OCI-LY1 (cell line): ENCODE results near the gene MRPL38.

Experiments
- H2AFZ ChIP-seq: fragments of 200-600 bp; sonication (generic), shearing (Covaris generic); 2 replicates; pipeline ENCODE4 v1.6.0; 2014; ENCODE audit warnings: antibody characterized with exemption, mild to moderate bottlenecking, low read length
- H3F3A ChIP-seq: fragments of 200-600 bp; sonication (generic), shearing (Covaris generic); 2 replicates; pipeline ENCODE4 v1.6.0; 2014; ENCODE audit warnings: mild to moderate bottlenecking, antibody characterized with exemption, low read length, moderate library complexity; ENCODE audit not compliant: insufficient read depth
- H3K27ac ChIP-seq: fragments of 200-600 bp; sonication (generic); 2 replicates; pipeline ENCODE4 v1.5.1; 2014; ENCODE audit warnings: low read length, mixed run types, mild to moderate bottlenecking, low read depth; ENCODE audit not compliant: poor library complexity, severe bottlenecking
- H3K27me3 ChIP-seq: fragments of 200-600 bp; sonication (generic); 2 replicates; pipeline ENCODE4 v1.6.0; 2014; ENCODE audit warnings: antibody characterized with exemption, mild to moderate bottlenecking, low read length, moderate library complexity; ENCODE audit not compliant: insufficient read depth
- H3K36me3 ChIP-seq: fragments of 200-600 bp; sonication (generic); 2 replicates; pipeline ENCODE4 v1.6.1; 2014; ENCODE audit warnings: mild to moderate bottlenecking, antibody characterized with exemption, low read length, moderate library complexity, mixed read lengths; ENCODE audit not compliant: insufficient read depth
- H3K4me1 ChIP-seq: fragments of 200-600 bp; sonication (generic); 2 replicates; pipeline ENCODE4 v1.5.1; 2014; ENCODE audit warnings: mild to moderate bottlenecking, low read length, moderate library complexity; ENCODE audit not compliant: insufficient read depth, severe bottlenecking
- H3K4me2 ChIP-seq: fragments of 200-600 bp; sonication (generic), shearing (Covaris generic); 2 replicates; pipeline ENCODE4 v1.6.1; 2014; ENCODE audit warnings: low read length
- H3K4me3 ChIP-seq: fragments of 200-600 bp; sonication (generic); 2 replicates; pipeline ENCODE4 v1.5.1; 2014; ENCODE audit warnings: low read length, low read depth, mild to moderate bottlenecking, mixed read lengths; ENCODE audit not compliant: poor library complexity, severe bottlenecking
- H3K79me2 ChIP-seq: fragments of 200-600 bp; shearing (Covaris generic); 2 replicates; pipeline ENCODE4 v1.6.1; 2016; ENCODE audit warnings: mixed run types, low read length, mixed read lengths; ENCODE audit not compliant: insufficient read depth
- H3K9ac ChIP-seq: fragments of 200-600 bp; sonication (generic), shearing (Covaris generic); 2 replicates; pipeline ENCODE4 v1.6.1; 2014; ENCODE audit warnings: mild to moderate bottlenecking, low read length, mixed read lengths
- H3K9me2 ChIP-seq: fragments of 200-600 bp; sonication (generic), shearing (Covaris generic); 2 replicates; pipeline ENCODE4 v1.6.1; 2014; ENCODE audit warnings: low read depth, mild to moderate bottlenecking, low read length, mixed read lengths
- H3K9me3 ChIP-seq: fragments of 200-600 bp; shearing (Covaris generic); 2 replicates; pipeline ENCODE4 v1.6.1; 2014; ENCODE audit warnings: low read length, mixed read lengths
- H4K20me1 ChIP-seq: fragments of 200-600 bp; sonication (generic), shearing (Covaris generic); 2 replicates; pipeline ENCODE4 v1.6.0; 2016; ENCODE audit warnings: mild to moderate bottlenecking, low read length; ENCODE audit not compliant: insufficient read depth
- CTCF ChIP-seq: fragments of 200-600 bp; sonication (generic), shearing (Covaris generic); IDR thresholded peaks from 2 replicates; pipeline ENCODE4 v1.5.1; 2017; ENCODE audit warnings: mild to moderate bottlenecking, antibody characterized with exemption, low read length, moderate library complexity, mixed read lengths
- EZH2 ChIP-seq: fragments of 200-600 bp; sonication (generic), shearing (Covaris generic); IDR thresholded peaks from 2 replicates; pipeline ENCODE4 v1.8.0; 2017; ENCODE audit warnings: borderline replicate concordance, mixed run types, mild to moderate bottlenecking, antibody characterized with exemption, low read length, moderate library complexity, mixed read lengths

MRPL38 gene

GRCh38 chr17:75914643-75915267, 10.1 kb upstream of the MRPL38 start:
- no peak overlapping the region for H2AFZ ChIP-seq
- H3K36me3 ChIP-seq: peaks cover 19% of the 10 kb centered on the region
- H4K20me1 ChIP-seq: no peaks in the 10 kb centered on the region
- no peak overlapping the region for H3K4me3 ChIP-seq
- peaks cover 33% of the 10 kb centered on the region for H3K4me1 ChIP-seq
- H3K9me2 ChIP-seq: no peaks in the 10 kb centered on the region
- 0 out of 2 replicates have a peak, but pooled peaks cover 5% of the 10 kb centered on the region for H3F3A ChIP-seq
- TF ChIP-seq EZH2: no peak
- no peak for TF ChIP-seq CTCF
- no peak overlapping the region for H3K9ac ChIP-seq
- no peak overlapping the region for H3K27ac ChIP-seq
- no peak overlapping the region for H3K4me2 ChIP-seq
- H3K9me3 ChIP-seq: no peaks in the 10 kb centered on the region
- H3K79me2 ChIP-seq: no peaks in the 10 kb centered on the region
- H3K27me3 ChIP-seq: no peaks in the 10 kb centered on the region

GRCh38 chr17:75913537-75914210, 9.0 kb upstream of the MRPL38 start:
- Histone ChIP-seq H3K27me3 (no peaks in the 10 kb centered on the region), H3K27ac (no peak overlapping the region), H3K9me2 (no peaks in the 10 kb centered on the region), H3F3A (0 out of 2 replicates have a peak, but pooled peaks cover 8% of the 10 kb centered on the region), H3K9ac (no peak overlapping the region), H3K36me3 (peaks cover 14% of the 10 kb centered on the region), H3K9me3 (no peaks in the 10 kb centered on the region), H4K20me1 (no peaks in the 10 kb centered on the region), H2AFZ (no peak overlapping the region), H3K4me2 (no peak overlapping the region), H3K4me1 (peaks cover 44% of the 10 kb centered on the region), H3K4me3 (no peak overlapping the region), H3K79me2 (no peaks in the 10 kb centered on the region)
- TF ChIP-seq EZH2 (no peak), CTCF (no peak)

GRCh38 chr17:75910699-75911098, 6.0 kb upstream of the MRPL38 start:
- Histone ChIP-seq H3K4me2 (peak overlapping the region; percentile 56; the same call in 1 of the 2 replicates), H3K36me3 (peaks cover 6% of the 10 kb centered on the region), H4K20me1 (no peaks in the 10 kb centered on the region), H3K9me3 (no peaks in the 10 kb centered on the region), H3K4me3 (peak overlapping the region; percentile 33), H3F3A (0 out of 2 replicates have a peak, but pooled peaks cover 8% of the 10 kb centered on the region), H3K27me3 (no peaks in the 10 kb centered on the region), H3K4me1 (peaks cover 58% of the 10 kb centered on the region), H3K79me2 (no peaks in the 10 kb centered on the region), H3K9ac (peak overlapping the region; percentile 47; the same call in 1 of the 2 replicates), H2AFZ (no peak overlapping the region), H3K9me2 (no peaks in the 10 kb centered on the region), H3K27ac (peak overlapping the region; percentile 96)
- TF ChIP-seq EZH2: no peak
- TF ChIP-seq CTCF: no peak
